ENCODE measurements around the gene PAGR1.

DNA sequence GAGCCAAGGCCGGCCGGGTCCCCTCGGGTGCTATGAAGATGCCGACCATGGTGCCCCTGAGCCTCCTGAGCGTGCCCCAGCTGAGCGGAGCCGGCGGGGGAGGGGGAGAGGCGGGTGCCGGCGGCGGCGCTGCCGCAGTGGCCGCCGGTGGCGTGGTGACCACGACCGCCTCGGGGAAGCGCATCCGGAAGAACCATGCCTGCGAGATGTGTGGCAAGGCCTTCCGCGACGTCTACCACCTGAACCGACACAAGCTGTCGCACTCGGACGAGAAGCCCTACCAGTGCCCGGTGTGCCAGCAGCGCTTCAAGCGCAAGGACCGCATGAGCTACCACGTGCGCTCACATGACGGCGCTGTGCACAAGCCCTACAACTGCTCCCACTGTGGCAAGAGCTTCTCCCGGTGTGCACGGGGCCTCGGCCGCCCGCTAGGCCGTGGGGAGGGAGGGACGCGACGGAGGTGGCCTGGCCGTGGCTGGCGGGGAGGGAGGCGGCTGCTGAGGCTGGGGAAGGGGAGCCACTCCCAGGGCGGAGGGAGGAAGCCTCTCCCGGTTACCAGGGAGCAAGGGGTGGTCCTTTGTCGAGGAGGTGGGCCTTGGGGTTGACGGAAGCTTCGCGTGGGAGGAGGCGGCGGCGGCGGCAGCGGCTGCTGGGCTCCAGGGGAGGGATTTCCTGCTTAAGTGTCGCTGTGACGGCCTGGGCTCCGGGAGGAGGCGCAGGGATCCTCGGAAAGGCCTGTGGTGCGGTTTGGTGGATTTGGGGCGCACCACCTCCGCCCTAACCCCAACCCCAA is 8.3 kb upstream of the PAGR1 start:
- TF ChIP-seq, protein P1, sequence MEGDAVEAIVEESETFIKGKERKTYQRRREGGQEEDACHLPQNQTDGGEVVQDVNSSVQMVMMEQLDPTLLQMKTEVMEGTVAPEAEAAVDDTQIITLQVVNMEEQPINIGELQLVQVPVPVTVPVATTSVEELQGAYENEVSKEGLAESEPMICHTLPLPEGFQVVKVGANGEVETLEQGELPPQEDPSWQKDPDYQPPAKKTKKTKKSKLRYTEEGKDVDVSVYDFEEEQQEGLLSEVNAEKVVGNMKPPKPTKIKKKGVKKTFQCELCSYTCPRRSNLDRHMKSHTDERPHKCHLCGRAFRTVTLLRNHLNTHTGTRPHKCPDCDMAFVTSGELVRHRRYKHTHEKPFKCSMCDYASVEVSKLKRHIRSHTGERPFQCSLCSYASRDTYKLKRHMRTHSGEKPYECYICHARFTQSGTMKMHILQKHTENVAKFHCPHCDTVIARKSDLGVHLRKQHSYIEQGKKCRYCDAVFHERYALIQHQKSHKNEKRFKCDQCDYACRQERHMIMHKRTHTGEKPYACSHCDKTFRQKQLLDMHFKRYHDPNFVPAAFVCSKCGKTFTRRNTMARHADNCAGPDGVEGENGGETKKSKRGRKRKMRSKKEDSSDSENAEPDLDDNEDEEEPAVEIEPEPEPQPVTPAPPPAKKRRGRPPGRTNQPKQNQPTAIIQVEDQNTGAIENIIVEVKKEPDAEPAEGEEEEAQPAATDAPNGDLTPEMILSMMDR (IDR thresholded peaks at IDR 0.05) = peak; percentile 41
- TF ChIP-seq EZH2 (IDR thresholded peaks at IDR 0.05; ENCODE audit: borderline replicate concordance, insufficient read depth, low read depth, low read length, poor library complexity, severe bottlenecking) = no peak
